B cell (primary cell): Measurements from ENCODE around the gene IL1RL1.

ENCODE experiments used
- EZH2 ChIP-seq: IDR thresholded peaks from 2 replicates; pipeline ENCODE4 v1.6.1; 2012; ENCODE audit warnings: borderline replicate concordance, low read depth, mild to moderate bottlenecking, moderate library complexity, low read length; ENCODE audit not compliant: insufficient read depth, poor library complexity, severe bottlenecking
- TF ChIP-seq, protein P1 (sequence below): fragments of 200-600 bp; IDR thresholded peaks from one replicate; pipeline ENCODE4 v1.8.0; 2022; ENCODE audit warnings: antibody characterized with exemption, mild to moderate bottlenecking

DNA sequence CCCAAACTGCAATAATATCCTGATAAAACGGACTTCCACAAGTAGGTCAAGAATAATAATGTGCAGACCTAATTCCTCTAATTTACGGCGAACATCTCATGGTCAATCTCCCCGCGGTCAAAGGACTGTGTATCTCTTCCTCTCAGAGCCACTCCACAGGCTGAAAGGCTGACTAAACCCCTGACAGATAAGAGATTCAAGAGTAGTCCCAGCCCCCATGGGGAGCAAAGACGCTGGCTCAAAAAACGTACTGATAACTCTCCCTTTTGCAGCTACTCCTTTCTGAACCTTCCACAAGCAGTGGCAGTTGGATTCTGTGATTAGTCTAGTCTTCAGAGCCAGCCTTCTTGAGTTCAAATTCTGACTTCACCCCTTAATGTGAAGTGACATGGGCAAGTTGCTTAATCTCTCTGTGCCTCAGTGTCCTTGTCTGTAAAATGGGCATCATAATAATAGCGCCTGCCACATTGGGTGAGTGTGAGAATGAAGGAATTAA, 24.6 kb downstream of the IL1RL1 start:
- TF ChIP-seq, protein P1, sequence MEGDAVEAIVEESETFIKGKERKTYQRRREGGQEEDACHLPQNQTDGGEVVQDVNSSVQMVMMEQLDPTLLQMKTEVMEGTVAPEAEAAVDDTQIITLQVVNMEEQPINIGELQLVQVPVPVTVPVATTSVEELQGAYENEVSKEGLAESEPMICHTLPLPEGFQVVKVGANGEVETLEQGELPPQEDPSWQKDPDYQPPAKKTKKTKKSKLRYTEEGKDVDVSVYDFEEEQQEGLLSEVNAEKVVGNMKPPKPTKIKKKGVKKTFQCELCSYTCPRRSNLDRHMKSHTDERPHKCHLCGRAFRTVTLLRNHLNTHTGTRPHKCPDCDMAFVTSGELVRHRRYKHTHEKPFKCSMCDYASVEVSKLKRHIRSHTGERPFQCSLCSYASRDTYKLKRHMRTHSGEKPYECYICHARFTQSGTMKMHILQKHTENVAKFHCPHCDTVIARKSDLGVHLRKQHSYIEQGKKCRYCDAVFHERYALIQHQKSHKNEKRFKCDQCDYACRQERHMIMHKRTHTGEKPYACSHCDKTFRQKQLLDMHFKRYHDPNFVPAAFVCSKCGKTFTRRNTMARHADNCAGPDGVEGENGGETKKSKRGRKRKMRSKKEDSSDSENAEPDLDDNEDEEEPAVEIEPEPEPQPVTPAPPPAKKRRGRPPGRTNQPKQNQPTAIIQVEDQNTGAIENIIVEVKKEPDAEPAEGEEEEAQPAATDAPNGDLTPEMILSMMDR = no peak
- TF ChIP-seq EZH2 = no peak
